DOHH2 (cell line): ENCODE measurements around the gene NRXN3.

Experiments used
- H3F3A ChIP-seq: fragments of 200-600 bp; sonication (generic), shearing (Covaris generic); 2 replicates; pipeline ENCODE4 v1.6.0; 2016; ENCODE audit warnings: antibody characterized with exemption, mild to moderate bottlenecking; ENCODE audit not compliant: control insufficient read depth, insufficient read depth
- H3K27ac ChIP-seq: fragments of 200-600 bp; sonication (generic); 2 replicates; pipeline ENCODE4 v1.5.1; 2014; ENCODE audit warnings: low read depth, mild to moderate bottlenecking, low read length, moderate library complexity
- H3K27me3 ChIP-seq: fragments of 200-600 bp; sonication (generic); 2 replicates; pipeline ENCODE4 v1.6.1; 2014; ENCODE audit warnings: mild to moderate bottlenecking, low read length, mixed read lengths; ENCODE audit not compliant: control insufficient read depth
- H3K36me3 ChIP-seq: fragments of 200-600 bp; sonication (generic); 2 replicates; pipeline ENCODE4 v1.6.1; 2014; ENCODE audit warnings: mild to moderate bottlenecking, low read length, moderate library complexity, mixed read lengths; ENCODE audit not compliant: control insufficient read depth
- H3K4me1 ChIP-seq: fragments of 200-600 bp; sonication (generic); 2 replicates; pipeline ENCODE4 v1.6.1; 2014; ENCODE audit warnings: mild to moderate bottlenecking, low read length, mixed read lengths; ENCODE audit not compliant: control insufficient read depth
- H3K4me2 ChIP-seq: fragments of 200-600 bp; sonication (generic); 2 replicates; pipeline ENCODE4 v1.6.0; 2014; ENCODE audit warnings: mild to moderate bottlenecking, low read length, moderate library complexity
- H3K4me3 ChIP-seq: fragments of 200-600 bp; sonication (generic); 2 replicates; pipeline ENCODE4 v1.5.1; 2014; ENCODE audit warnings: mild to moderate bottlenecking, low read length, mixed read lengths
- H3K79me2 ChIP-seq: fragments of 200-600 bp; sonication (generic); 2 replicates; pipeline ENCODE4 v1.6.1; 2014; ENCODE audit warnings: mild to moderate bottlenecking, low read length, mixed read lengths; ENCODE audit not compliant: control insufficient read depth
- H3K9me2 ChIP-seq: fragments of 200-600 bp; sonication (generic); replicated peaks from 2 replicates; pipeline ENCODE4 v1.6.1; 2014; ENCODE audit warnings: mild to moderate bottlenecking, low read length, mixed read lengths; ENCODE audit not compliant: control insufficient read depth
- H3K9me3 ChIP-seq: fragments of 200-600 bp; sonication (generic); 2 replicates; pipeline ENCODE4 v1.6.1; 2014; ENCODE audit warnings: antibody characterized with exemption, low read length, mixed read lengths; ENCODE audit not compliant: control insufficient read depth, insufficient read depth
- H4K20me1 ChIP-seq: fragments of 200-600 bp; sonication (generic); 2 replicates; pipeline ENCODE4 v1.6.0; 2014; ENCODE audit warnings: low read depth, mild to moderate bottlenecking, antibody characterized with exemption, low read length, moderate library complexity; ENCODE audit not compliant: control insufficient read depth, insufficient read depth
- EZH2phosphoT487 ChIP-seq: fragments of 200-600 bp; sonication (generic); IDR thresholded peaks from 2 replicates; pipeline ENCODE4 v1.6.1; 2017; ENCODE audit warnings: borderline replicate concordance, mild to moderate bottlenecking, antibody characterized with exemption, low read length, moderate library complexity, mixed read lengths
- TF ChIP-seq, protein P1 (sequence below): fragments of 200-600 bp; sonication (generic); IDR thresholded peaks from one replicate; pipeline ENCODE4 v1.5.1; 2014; ENCODE audit warnings: antibody characterized with exemption, mild to moderate bottlenecking, low read depth, low read length; ENCODE audit not compliant: poor library complexity, severe bottlenecking

Gene NRXN3

DNA sequence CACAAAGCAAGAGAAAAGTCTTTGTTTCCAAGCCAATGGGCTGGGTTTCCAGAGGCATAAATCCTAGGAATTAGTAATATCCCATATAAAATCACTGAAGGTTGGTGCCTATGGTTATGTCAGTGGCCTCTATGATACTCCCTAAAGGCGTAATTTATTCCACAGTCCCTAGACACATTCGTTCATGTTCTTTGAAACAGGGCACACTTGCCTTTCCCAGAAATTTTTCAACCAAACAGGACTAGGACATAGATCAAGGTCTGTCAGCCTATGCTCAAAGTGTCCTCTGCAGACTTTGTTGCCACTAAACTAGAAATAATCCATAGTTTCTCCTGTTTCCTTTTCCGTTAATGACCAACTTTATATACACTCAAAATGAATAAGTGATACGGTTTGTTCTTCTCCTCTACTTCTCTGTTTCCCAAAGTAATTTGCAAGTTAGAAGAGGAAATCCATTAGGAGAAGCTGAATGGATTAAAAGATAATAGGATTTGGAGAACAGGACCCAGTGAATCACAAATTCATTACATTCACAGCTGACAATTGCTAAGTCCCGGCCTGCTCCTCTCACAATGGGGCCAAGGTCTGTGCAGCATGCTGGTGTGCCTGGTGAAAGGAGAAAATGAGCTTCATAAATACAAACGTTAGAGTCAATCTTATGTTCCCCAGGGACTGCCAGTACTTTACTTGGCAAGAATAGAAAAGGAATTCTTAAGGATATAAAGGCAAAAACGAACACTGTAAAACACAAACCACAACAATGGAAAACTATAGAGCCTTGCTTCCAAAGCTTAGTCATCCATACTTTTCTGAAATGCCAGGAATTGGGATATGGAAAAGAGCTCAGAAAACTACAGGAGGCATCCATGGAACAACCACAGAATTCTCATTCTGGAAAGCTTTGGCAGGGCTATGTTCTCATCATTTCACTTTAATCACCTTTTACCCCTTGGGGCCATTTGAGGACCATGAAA is 966.2 kb downstream of the NRXN3 start:
- TF ChIP-seq EZH2phosphoT487 = no peak
- TF ChIP-seq, protein P1, sequence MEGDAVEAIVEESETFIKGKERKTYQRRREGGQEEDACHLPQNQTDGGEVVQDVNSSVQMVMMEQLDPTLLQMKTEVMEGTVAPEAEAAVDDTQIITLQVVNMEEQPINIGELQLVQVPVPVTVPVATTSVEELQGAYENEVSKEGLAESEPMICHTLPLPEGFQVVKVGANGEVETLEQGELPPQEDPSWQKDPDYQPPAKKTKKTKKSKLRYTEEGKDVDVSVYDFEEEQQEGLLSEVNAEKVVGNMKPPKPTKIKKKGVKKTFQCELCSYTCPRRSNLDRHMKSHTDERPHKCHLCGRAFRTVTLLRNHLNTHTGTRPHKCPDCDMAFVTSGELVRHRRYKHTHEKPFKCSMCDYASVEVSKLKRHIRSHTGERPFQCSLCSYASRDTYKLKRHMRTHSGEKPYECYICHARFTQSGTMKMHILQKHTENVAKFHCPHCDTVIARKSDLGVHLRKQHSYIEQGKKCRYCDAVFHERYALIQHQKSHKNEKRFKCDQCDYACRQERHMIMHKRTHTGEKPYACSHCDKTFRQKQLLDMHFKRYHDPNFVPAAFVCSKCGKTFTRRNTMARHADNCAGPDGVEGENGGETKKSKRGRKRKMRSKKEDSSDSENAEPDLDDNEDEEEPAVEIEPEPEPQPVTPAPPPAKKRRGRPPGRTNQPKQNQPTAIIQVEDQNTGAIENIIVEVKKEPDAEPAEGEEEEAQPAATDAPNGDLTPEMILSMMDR = no peak
- Histone ChIP-seq H3K9me3 (no peaks in the 10 kb centered on the region; the same call in 1 of the 2 replicates), H3K27me3 (no peaks in the 10 kb centered on the region), H3K27ac (no peak overlapping the region), H3K4me2 (no peak overlapping the region), H3K79me2 (no peaks in the 10 kb centered on the region), H4K20me1 (no peaks in the 10 kb centered on the region), H3K4me1 (no peaks in the 10 kb centered on the region), H3K9me2 (no peaks in the 10 kb centered on the region), H3K36me3 (no peaks in the 10 kb centered on the region), H3F3A (no peaks in the 10 kb centered on the region), H3K4me3 (no peak overlapping the region)

DNA sequence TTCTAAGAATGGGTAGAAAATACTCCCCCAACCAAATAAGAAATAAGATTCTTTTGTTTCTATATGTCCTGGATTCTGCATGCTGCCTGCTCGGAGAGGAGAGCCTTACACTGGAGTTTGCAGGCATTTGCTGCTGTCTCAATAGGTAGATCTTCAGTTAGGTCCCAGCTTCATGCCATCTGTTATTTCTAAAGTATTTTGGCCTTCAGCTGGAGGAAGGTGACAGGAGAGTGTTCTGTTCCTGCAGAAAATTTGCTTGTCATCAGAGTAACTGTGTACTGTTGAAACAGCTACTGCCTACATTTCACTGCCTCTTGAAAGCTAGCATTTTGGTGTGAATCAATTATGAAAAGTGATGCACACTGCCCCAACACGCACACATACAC is 966.9 kb downstream of the NRXN3 start:
- Histone ChIP-seq H3K36me3 (no peaks in the 10 kb centered on the region), H4K20me1 (no peaks in the 10 kb centered on the region), H3K9me3 (no peaks in the 10 kb centered on the region; the same call in 1 of the 2 replicates), H3K4me1 (no peaks in the 10 kb centered on the region), H3K79me2 (no peaks in the 10 kb centered on the region), H3K9me2 (no peaks in the 10 kb centered on the region), H3F3A (no peaks in the 10 kb centered on the region), H3K27ac (no peak overlapping the region), H3K4me3 (no peak overlapping the region), H3K4me2 (no peak overlapping the region), H3K27me3 (no peaks in the 10 kb centered on the region)
- no peak for TF ChIP-seq EZH2phosphoT487

GRCh38 chr14:79137836-79138235 is 967.7 kb downstream of the NRXN3 start:
- Histone ChIP-seq H3K36me3 (no peaks in the 10 kb centered on the region), H3F3A (no peaks in the 10 kb centered on the region), H3K4me1 (no peaks in the 10 kb centered on the region), H3K9me2 (no peaks in the 10 kb centered on the region), H3K79me2 (no peaks in the 10 kb centered on the region), H3K4me2 (no peak overlapping the region), H3K27ac (no peak overlapping the region), H3K4me3 (no peak overlapping the region), H4K20me1 (no peaks in the 10 kb centered on the region), H3K9me3 (no peaks in the 10 kb centered on the region; the same call in 1 of the 2 replicates), H3K27me3 (no peaks in the 10 kb centered on the region)
- TF ChIP-seq, protein P1 = no peak
- no peak for TF ChIP-seq EZH2phosphoT487

DNA sequence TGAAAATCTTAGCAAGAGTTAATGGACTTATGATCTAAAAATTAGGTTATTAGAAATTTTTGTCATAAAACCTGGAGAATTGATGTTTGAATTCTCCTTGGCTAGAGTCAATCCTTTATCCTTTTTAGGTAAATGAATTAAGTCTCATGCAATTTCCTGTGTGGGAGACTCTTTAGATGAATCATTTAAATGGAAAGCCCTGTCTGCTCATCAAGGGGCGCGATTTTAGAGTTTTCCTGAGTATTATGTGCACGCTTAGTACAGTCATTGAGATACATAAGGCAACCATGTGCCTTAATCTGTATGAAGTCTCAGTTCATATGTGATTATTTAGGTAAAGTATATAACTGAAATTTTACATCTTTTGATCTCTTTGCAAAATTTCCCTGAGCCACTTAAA is 974.7 kb downstream of the NRXN3 start:
- no peaks in the 10 kb centered on the region for H3K27me3 ChIP-seq
- H4K20me1 ChIP-seq = no peaks in the 10 kb centered on the region
- H3K4me3 ChIP-seq = no peak overlapping the region
- H3K36me3 ChIP-seq = no peaks in the 10 kb centered on the region
- no peaks in the 10 kb centered on the region for H3K4me1 ChIP-seq
- H3K9me3 ChIP-seq = no peaks in the 10 kb centered on the region
- no peaks in the 10 kb centered on the region for H3F3A ChIP-seq
- TF ChIP-seq EZH2phosphoT487 = no peak
- TF ChIP-seq, protein P1 = no peak
- no peak overlapping the region for H3K27ac ChIP-seq
- no peaks in the 10 kb centered on the region for H3K9me2 ChIP-seq
- no peak overlapping the region for H3K4me2 ChIP-seq
- no peaks in the 10 kb centered on the region for H3K79me2 ChIP-seq
